Measurements from ENCODE around the gene MIER1.

MIER1 gene

DNA sequence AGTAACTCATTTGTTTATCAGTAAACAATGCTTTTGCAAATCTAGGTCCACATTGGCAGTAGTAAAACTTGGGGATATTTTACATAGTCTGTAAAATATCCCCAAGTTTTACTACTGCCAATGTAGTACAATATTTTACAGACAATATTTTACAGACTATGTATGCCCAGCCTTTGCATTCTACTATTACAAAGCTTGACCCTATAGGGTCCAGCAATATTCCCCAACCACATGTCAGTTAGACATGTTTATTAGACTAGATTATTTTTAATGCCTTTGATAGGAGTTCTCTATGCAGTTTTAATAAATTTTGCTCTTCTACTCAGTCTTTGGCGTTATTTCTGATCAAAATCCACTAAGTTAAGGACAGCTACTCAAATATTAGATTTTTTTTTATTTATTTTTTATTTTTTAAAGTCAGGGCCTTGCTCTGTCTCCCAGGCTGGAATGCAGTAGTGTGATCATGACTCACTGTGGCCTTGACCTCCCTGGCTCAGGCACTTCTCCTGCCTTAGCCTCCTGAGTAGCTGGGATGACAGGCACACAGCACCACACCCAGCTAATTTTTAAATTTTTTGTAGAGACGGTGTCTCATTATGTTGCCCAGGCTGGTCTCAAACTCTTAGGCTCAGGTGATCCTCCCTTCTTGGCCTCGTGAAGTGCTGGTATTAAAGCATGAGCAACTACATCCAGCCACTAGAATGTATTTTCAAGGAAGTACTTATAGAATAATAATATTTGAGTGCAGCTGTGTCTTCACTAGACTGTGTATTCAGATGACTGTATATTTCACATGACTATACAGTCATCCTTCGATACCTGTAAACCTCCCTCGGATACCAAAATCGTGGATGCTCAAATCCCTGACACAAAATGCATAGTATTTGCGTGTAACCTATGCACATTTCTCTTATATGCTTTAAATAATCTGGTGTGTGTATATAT is 19.8 kb downstream of the MIER1 start:
- Histone ChIP-seq H3K27me3 (ENCODE audit: insufficient read depth, low read depth) (no peaks in the 10 kb centered on the region), H3K4me1 (ENCODE audit: low read depth, poor library complexity, severe bottlenecking) (peaks cover 39% of the 10 kb centered on the region), H3K4me2 (no peak overlapping the region), H3K79me2 (ENCODE audit: insufficient read depth, low read depth) (peaks cover 93% of the 10 kb centered on the region), H3K9ac (no peak overlapping the region), H2AFZ (ENCODE audit: low read depth) (no peak overlapping the region), H4K20me1 (ENCODE audit: insufficient read depth) (0 out of 2 replicates have a peak, but pooled peaks cover 9% of the 10 kb centered on the region), H3K4me3 (IDR thresholded peaks at IDR 0.05; ENCODE audit: insufficient read depth, low read depth, low read length) (no peak overlapping the region), H3K27ac (no peak overlapping the region), H3K36me3 (ENCODE audit: insufficient read depth) (peaks cover 10% of the 10 kb centered on the region; the same call in 1 of the 2 replicates)
- TF ChIP-seq, protein P1, sequence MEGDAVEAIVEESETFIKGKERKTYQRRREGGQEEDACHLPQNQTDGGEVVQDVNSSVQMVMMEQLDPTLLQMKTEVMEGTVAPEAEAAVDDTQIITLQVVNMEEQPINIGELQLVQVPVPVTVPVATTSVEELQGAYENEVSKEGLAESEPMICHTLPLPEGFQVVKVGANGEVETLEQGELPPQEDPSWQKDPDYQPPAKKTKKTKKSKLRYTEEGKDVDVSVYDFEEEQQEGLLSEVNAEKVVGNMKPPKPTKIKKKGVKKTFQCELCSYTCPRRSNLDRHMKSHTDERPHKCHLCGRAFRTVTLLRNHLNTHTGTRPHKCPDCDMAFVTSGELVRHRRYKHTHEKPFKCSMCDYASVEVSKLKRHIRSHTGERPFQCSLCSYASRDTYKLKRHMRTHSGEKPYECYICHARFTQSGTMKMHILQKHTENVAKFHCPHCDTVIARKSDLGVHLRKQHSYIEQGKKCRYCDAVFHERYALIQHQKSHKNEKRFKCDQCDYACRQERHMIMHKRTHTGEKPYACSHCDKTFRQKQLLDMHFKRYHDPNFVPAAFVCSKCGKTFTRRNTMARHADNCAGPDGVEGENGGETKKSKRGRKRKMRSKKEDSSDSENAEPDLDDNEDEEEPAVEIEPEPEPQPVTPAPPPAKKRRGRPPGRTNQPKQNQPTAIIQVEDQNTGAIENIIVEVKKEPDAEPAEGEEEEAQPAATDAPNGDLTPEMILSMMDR (conservative IDR thresholded peaks at IDR 0.05; ENCODE audit: low read depth, low read length), result no peak

DNA sequence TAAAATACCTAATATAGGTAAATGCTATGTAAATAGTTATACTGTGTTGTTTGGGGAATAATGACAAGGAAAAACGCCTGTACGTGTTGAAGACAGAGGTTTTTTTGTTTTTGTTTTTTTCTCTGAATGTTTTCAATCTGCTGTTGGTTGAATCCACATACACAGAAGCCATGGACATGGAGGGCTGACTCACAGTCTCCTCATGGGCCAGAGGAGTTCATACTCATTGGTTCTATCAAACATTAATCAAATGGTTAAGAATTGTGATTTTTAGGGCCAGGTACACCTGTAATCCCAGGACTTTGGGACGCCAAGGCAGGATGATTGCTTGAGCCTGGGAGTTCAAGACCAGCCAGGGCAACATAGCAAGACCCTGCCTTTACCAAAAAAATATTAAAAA is 20.5 kb downstream of the MIER1 start:
- Histone ChIP-seq H4K20me1 (ENCODE audit: insufficient read depth) (0 out of 2 replicates have a peak, but pooled peaks cover 9% of the 10 kb centered on the region), H3K4me3 (IDR thresholded peaks at IDR 0.05; ENCODE audit: insufficient read depth, low read depth, low read length) (no peak overlapping the region), H3K27ac (no peak overlapping the region), H3K79me2 (ENCODE audit: insufficient read depth, low read depth) (peaks cover 93% of the 10 kb centered on the region), H2AFZ (ENCODE audit: low read depth) (no peak overlapping the region), H3K27me3 (ENCODE audit: insufficient read depth, low read depth) (no peaks in the 10 kb centered on the region), H3K9ac (no peak overlapping the region), H3K4me2 (no peak overlapping the region), H3K36me3 (ENCODE audit: insufficient read depth) (peaks cover 10% of the 10 kb centered on the region; the same call in 1 of the 2 replicates), H3K4me1 (ENCODE audit: low read depth, poor library complexity, severe bottlenecking) (peaks cover 32% of the 10 kb centered on the region)
- TF ChIP-seq, protein P1 (conservative IDR thresholded peaks at IDR 0.05; ENCODE audit: low read depth, low read length), result no peak

DNA sequence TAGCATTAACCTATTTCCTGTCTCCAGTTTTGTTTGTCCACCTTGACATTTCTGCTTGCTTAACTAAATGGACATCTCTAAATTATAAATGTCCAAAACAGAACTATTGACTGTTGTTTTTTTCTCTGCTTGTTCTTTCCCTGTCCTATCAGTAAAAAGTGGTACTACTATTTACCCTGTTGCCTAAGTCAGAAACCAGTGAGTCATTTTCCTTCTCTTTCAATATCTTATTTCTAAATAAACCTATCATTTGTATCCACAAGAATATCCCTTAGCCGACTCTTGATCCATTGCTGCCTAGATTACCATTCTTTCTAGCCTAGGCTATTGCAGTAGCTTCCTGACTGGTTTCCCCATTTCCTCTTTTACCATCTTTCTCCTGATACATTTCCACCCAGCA is 22.5 kb downstream of the MIER1 start:
- H3K27me3 ChIP-seq (ENCODE audit: insufficient read depth, low read depth), result no peaks in the 10 kb centered on the region
- peaks cover 10% of the 10 kb centered on the region; the same call in 1 of the 2 replicates for H3K36me3 ChIP-seq (ENCODE audit: insufficient read depth)
- no peak overlapping the region for H3K9ac ChIP-seq
- no peak overlapping the region for H2AFZ ChIP-seq (ENCODE audit: low read depth)
- TF ChIP-seq, protein P1 (conservative IDR thresholded peaks at IDR 0.05; ENCODE audit: low read depth, low read length), result no peak
- peaks cover 93% of the 10 kb centered on the region for H3K79me2 ChIP-seq (ENCODE audit: insufficient read depth, low read depth)
- no peak overlapping the region for H3K4me2 ChIP-seq
- 0 out of 2 replicates have a peak, but pooled peaks cover 9% of the 10 kb centered on the region for H4K20me1 ChIP-seq (ENCODE audit: insufficient read depth)
- H3K4me3 ChIP-seq (IDR thresholded peaks at IDR 0.05; ENCODE audit: insufficient read depth, low read depth, low read length), result no peak overlapping the region
- peaks cover 13% of the 10 kb centered on the region for H3K4me1 ChIP-seq (ENCODE audit: low read depth, poor library complexity, severe bottlenecking)
- no peak overlapping the region for H3K27ac ChIP-seq

DNA sequence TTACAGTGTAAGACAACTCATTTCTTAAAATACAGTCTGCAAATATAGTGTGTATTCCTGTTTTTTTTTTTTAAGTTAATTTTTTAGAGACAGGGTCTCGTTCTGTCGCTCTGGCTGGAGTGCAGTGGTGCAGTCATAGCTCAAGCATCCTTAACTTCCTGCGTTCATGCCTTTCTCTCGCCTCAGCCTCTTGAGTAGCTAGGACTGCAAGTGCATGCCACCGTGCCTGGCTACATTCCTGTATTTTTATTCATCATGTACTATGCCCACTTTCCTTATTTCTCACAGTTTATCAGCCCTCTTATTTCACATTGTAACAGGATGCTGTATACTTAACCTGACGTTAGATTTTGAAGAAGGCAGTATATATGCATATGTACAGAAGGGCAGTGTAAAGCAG is 26.7 kb downstream of the MIER1 start:
- H4K20me1 ChIP-seq (ENCODE audit: insufficient read depth), result no peaks in the 10 kb centered on the region
- peaks cover 10% of the 10 kb centered on the region; the same call in 1 of the 2 replicates for H3K36me3 ChIP-seq (ENCODE audit: insufficient read depth)
- peaks cover 5% of the 10 kb centered on the region for H3K4me1 ChIP-seq (ENCODE audit: low read depth, poor library complexity, severe bottlenecking)
- TF ChIP-seq, protein P1 (conservative IDR thresholded peaks at IDR 0.05; ENCODE audit: low read depth, low read length), result no peak
- H2AFZ ChIP-seq (ENCODE audit: low read depth), result no peak overlapping the region
- peaks cover 75% of the 10 kb centered on the region for H3K79me2 ChIP-seq (ENCODE audit: insufficient read depth, low read depth)
- no peak overlapping the region for H3K9ac ChIP-seq
- H3K4me3 ChIP-seq (IDR thresholded peaks at IDR 0.05; ENCODE audit: insufficient read depth, low read depth, low read length), result no peak overlapping the region
- H3K4me2 ChIP-seq, result no peak overlapping the region
- H3K27ac ChIP-seq, result no peak overlapping the region
- no peaks in the 10 kb centered on the region for H3K27me3 ChIP-seq (ENCODE audit: insufficient read depth, low read depth)

Measured in KMS-11 (cell line).